Psoas muscle (tissue), 8 donors: ENCODE data around the gene RAD51B. TPM values are rescaled to one million over a fixed set of nuclear protein-coding genes. Genes with fewer than 3 reads are reported as not detected.

Experiments used
- ATAC-seq, 4 donors: fragments of 200-7000 bp; cut with Tn5 transposase; one replicate each; pipeline ENCODE4 v1.9.1; 2020; ENCODE audit warnings: moderate library complexity in 3 of 4, mild to moderate bottlenecking in 2 of 4
- DNase-seq, 2 donors: peaks; one replicate each; pipeline ENCODE4 v3.0.0-alpha.2; 2020
- H3K27ac ChIP-seq: fragments of 200-600 bp; one replicate; pipeline ENCODE4 v1.8.0; 2022
- H3K27me3 ChIP-seq, 3 donors: fragments of 200-600 bp in 1 of 3; one replicate each; pipeline versions ENCODE4 v1.6.1 to v1.8.0; 2013 to 2022; ENCODE audit warnings: low read length in 2 of 3, mild to moderate bottlenecking in 2 of 3, moderate library complexity in 1 of 3; ENCODE audit not compliant: insufficient read depth in 3 of 3
- H3K36me3 ChIP-seq, 2 donors: fragments of 200-600 bp in 1 of 2; one replicate each; pipeline versions ENCODE4 v1.6.1 to v1.8.0; 2013 to 2022; ENCODE audit warnings: low read depth in 1 of 2, mild to moderate bottlenecking in 1 of 2, moderate library complexity in 1 of 2; ENCODE audit not compliant: insufficient read depth in 1 of 2
- H3K4me1 ChIP-seq: fragments of 200-600 bp; one replicate; pipeline ENCODE4 v1.8.0; 2022
- H3K4me3 ChIP-seq: fragments of 200-600 bp; one replicate; pipeline ENCODE4 v1.8.0; 2022; ENCODE audit warnings: mild to moderate bottlenecking
- H3K9me3 ChIP-seq: fragments of 200-600 bp; one replicate; pipeline ENCODE4 v1.8.0; 2022
- WGBS, 3 donors: extraction: QIAGEN DNeasy Blood & Tissue Kit; methylation state at CpG; one replicate each; pipeline versions ENCODE4 v1.1.6 to v1.1.7; 2013; 5-methylcytosine and 5-hydroxymethylcytosine counted together
- intact Hi-C, 2 donors: fragments of 100-400 bp; cut with DNase I; formaldehyde crosslinking; loops; one replicate each; pipeline versions ENCODE4 v1.11.0 to v1.14.2; 2022
- polyA plus RNA-seq, 3 donors: library from polyadenylated mRNA; stranded (reverse); fragments of 200-250 nt; gene quantifications; one replicate each; pipeline ENCODE4 v1.2.3, GENCODE V29; 2013
- total RNA-seq, 4 donors: library from RNA; stranded (reverse); fragmentation: NEBNext Ultra II Directional in 2 of 4; extraction: Animal tissue kit (Norgen Biotek cat#: 25700) in 2 of 4; gene quantifications; one replicate each; pipeline versions ENCODE4 v1.2.1 to v1.2.4, GENCODE V29; 2021 to 2023
- TF ChIP-seq, protein P1 (sequence below): fragments of 200-600 bp; IDR thresholded peaks from one replicate; pipeline ENCODE4 v1.8.0; 2022; ENCODE audit warnings: antibody characterized with exemption
- donor health status: healthy with polysubstance abuse.
- donor health status: DM: no; HTN: no; CAD: no; lungs with moderate emphysema.
- donor health status: Bipolar disorder and iron deficiency.
- donor health status: healthy.
- donor health status: DM: yes; HTN: yes; CAD: no.
- donor health status: DM: no; HTN: no; CAD: no.
- donor health status: DM: no; HTN: no; CAD: no.
- donor health status: DM: yes; HTN: yes; CAD: no.

RAD51B gene
- total and polyA plus RNA-seq, 7 donors: 0.60 to 7.2 (median 2.2) TPM

DNA sequence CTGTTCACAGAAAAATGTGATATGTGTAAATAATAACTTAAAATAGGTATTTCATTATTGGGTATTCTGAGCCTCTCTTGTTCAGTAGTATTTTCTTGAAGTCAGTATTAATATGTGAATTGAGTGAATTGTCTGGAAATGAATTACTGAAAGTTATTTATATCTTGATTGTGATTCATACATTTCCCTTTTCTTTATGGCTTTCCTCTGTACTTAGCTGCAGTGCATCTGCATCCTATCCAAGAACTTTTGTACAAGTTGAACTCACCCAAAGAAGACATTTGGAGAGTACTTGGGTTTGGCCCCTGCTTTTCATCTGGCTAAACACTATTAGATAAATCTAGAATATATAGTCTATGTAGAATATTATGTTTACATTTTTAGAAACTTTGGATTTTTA lies 326.0 kb downstream of the RAD51B start:
- H3K36me3 ChIP-seq: no peaks in the 10 kb centered on the region
- H3K9me3 ChIP-seq: peaks cover 6% of the 10 kb centered on the region
- no peak for ATAC-seq
- H3K4me1 ChIP-seq: peaks cover 69% of the 10 kb centered on the region
- peak overlapping the region; percentile 85 for H3K27ac ChIP-seq
- H3K4me3 ChIP-seq: no peak overlapping the region
- no peak for DNase-seq
- intact Hi-C loops: loop anchor here in 1 of 2 donors (5.0 kb wide), 1 partner anchor 672 kb away; no protein-coding TSS in a partner anchor
- H3K27me3 ChIP-seq: no peaks in the 10 kb centered on the region
- TF ChIP-seq, protein P1, sequence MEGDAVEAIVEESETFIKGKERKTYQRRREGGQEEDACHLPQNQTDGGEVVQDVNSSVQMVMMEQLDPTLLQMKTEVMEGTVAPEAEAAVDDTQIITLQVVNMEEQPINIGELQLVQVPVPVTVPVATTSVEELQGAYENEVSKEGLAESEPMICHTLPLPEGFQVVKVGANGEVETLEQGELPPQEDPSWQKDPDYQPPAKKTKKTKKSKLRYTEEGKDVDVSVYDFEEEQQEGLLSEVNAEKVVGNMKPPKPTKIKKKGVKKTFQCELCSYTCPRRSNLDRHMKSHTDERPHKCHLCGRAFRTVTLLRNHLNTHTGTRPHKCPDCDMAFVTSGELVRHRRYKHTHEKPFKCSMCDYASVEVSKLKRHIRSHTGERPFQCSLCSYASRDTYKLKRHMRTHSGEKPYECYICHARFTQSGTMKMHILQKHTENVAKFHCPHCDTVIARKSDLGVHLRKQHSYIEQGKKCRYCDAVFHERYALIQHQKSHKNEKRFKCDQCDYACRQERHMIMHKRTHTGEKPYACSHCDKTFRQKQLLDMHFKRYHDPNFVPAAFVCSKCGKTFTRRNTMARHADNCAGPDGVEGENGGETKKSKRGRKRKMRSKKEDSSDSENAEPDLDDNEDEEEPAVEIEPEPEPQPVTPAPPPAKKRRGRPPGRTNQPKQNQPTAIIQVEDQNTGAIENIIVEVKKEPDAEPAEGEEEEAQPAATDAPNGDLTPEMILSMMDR: no peak

DNA sequence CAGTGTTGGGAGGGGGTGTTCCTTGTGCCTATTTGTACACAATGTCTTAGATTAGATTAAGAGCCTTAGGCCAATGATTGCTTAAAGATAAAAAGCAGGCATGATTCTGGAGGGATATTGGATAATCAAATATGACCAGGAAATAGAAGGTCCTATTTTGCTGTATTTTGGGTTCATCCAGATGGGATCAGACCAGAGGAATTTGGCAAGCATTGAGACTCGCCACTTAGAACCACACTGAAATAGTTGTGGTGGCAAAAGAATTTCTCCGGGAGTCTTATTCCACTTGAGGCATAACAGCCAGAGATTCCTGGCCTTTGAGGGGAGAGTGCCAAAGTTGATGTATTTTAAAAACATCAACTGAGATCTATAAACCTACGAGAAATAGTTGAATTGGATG lies 327.2 kb downstream of the RAD51B start:
- TF ChIP-seq, protein P1: no peak
- H3K27me3 ChIP-seq: no peaks in the 10 kb centered on the region
- ATAC-seq (peak; percentile 44 to 82 (median 53)), DNase-seq (no peak)
- WGBS, 3 donors: 22 to 38% (median 31%) methylated on average over 3 of the region's 3 CpGs
- H3K9me3 ChIP-seq: peaks cover 12% of the 10 kb centered on the region
- peak overlapping the region; percentile 85 for H3K27ac ChIP-seq
- no peak overlapping the region for H3K4me3 ChIP-seq
- H3K36me3 ChIP-seq: no peaks in the 10 kb centered on the region
- intact Hi-C loops: loop anchor here in 1 of 2 donors (5.0 kb wide), 1 partner anchor 670 kb away; no protein-coding TSS in a partner anchor
- H3K4me1 ChIP-seq: peaks cover 56% of the 10 kb centered on the region

DNA sequence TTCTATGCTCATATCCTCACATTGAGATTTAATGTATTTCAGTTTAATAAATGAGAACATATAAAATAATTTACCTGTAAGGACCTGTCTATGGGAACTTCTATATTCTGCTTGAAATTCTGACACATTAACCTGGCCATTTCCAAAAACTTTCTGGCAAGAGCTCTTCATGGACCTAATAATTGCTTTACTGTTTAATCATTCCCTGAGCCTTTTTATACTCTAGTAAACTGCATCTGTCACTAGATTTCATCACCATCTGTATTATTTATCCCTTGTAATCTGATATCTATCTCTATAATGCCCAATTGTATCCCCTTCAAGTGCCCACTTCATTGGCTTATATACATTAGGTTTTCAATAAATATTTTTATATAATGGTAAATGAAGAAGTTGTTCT lies 327.7 kb downstream of the RAD51B start:
- H3K4me3 ChIP-seq: no peak overlapping the region
- DNase-seq (no peak), ATAC-seq (peak in 1 of 4 donors; percentile 42)
- TF ChIP-seq, protein P1: no peak
- peaks cover 12% of the 10 kb centered on the region for H3K9me3 ChIP-seq
- intact Hi-C loops: loop anchor here in 1 of 2 donors (5.0 kb wide), 1 partner anchor 670 kb away; no protein-coding TSS in a partner anchor
- no peaks in the 10 kb centered on the region for H3K27me3 ChIP-seq
- H3K4me1 ChIP-seq: peaks cover 51% of the 10 kb centered on the region
- H3K36me3 ChIP-seq: no peaks in the 10 kb centered on the region
- H3K27ac ChIP-seq: peak overlapping the region; percentile 85

DNA sequence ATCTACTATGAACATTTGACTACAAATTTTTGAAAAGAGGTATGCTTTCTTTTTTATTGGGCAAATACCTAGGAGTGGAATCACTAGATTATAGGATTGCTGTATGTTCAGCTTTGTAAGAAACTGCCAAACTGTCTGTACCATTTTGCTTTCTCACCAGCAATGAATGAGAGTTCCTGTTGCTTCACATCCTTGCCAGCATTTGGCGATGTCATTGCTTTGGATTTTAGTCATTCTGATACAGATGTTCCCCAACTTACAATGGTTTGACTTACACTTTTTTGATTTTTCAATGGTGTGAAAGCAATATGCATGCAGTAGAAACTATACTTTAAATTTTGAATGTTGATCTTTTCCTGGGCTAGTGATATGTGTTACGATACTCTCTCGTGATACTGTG lies 328.7 kb downstream of the RAD51B start:
- ATAC-seq (no peak), DNase-seq (no peak)
- intact Hi-C loops: loop anchor here in 1 of 2 donors (5.0 kb wide), 1 partner anchor 669 kb away; no protein-coding TSS in a partner anchor
- no peak overlapping the region for H3K4me3 ChIP-seq
- TF ChIP-seq, protein P1: no peak
- WGBS, 3 donors: 97% methylated on average over 3 of the region's 3 CpGs
- peaks cover 47% of the 10 kb centered on the region for H3K4me1 ChIP-seq
- H3K27ac ChIP-seq: no peak overlapping the region
- peaks cover 12% of the 10 kb centered on the region for H3K9me3 ChIP-seq
- H3K27me3 ChIP-seq: no peaks in the 10 kb centered on the region
- H3K36me3 ChIP-seq: no peaks in the 10 kb centered on the region

DNA sequence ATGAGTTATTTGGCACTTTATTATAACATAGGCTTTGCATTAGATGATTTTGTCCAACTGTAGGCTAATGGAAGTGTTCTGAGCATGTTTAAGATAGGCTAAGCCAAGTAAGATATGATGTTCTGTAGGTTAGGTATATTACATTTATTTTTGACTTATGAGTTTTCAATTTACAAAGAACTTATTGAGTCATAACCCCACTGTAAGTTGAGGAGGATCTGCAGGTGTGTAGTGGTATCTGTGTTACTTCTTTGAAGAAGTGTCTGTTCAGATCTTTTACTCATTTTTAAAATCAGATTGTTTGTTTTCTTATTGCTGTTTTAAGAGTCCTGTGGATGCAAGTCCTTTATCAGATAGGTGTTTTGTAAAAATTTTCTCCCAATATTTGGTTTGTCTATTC lies 329.2 kb downstream of the RAD51B start:
- intact Hi-C loops: loop anchor here in 1 of 2 donors (5.0 kb wide), 1 partner anchor 669 kb away; no protein-coding TSS in a partner anchor
- peaks cover 12% of the 10 kb centered on the region for H3K9me3 ChIP-seq
- H3K4me1 ChIP-seq: peaks cover 42% of the 10 kb centered on the region
- H3K27me3 ChIP-seq: no peaks in the 10 kb centered on the region
- H3K4me3 ChIP-seq: no peak overlapping the region
- no peaks in the 10 kb centered on the region for H3K36me3 ChIP-seq
- ATAC-seq (no peak), DNase-seq (no peak)
- TF ChIP-seq, protein P1: no peak
- no peak overlapping the region for H3K27ac ChIP-seq
